Measurements from ENCODE around the gene ALKBH3. TPM values are rescaled to one million over a fixed set of nuclear protein-coding genes. Genes with fewer than 3 reads are reported as not detected.

The ALKBH3 gene
- total and polyA plus RNA-seq, 5 experiments from 2014 or later = 37.6 to 55.0 (median 44.9) TPM

GRCh38 chr11:43969543-43969942 is 88.9 kb downstream of the ALKBH3 start:
- no peak overlapping the region for H3K4me3 Mint-ChIP-seq
- DNase-seq = no peak
- H3K4me1 Mint-ChIP-seq = no peaks in the 10 kb centered on the region
- peaks cover under 1 to 16% (median 7%) of the 10 kb centered on the region in 9 donors for H3K9me3 Mint-ChIP-seq
- no peak overlapping the region for H3K27ac Mint-ChIP-seq
- H3K27me3 Mint-ChIP-seq = peaks cover 18 to 46% (median 25%) of the 10 kb centered on the region in 5 donors
- ATAC-seq = no peak
- peaks cover 0 to 5% (median 5%) of the 10 kb centered on the region in 3 donors for H3K36me3 Mint-ChIP-seq
- POLR2A ChIA-PET = no interaction called here

Other genes starting within 250 kb of the ALKBH3 start
- gene HSD17B12, start 200.1 kb upstream of the ALKBH3 start, total RNA-seq = 10 to 100 TPM; 23.3 to 23.5 TPM
- 10 to 100 TPM; 26.4 to 37.2 (median 31.7) TPM for gene HSD17B12, start 200.1 kb upstream of the ALKBH3 start, polyA plus RNA-seq
- gene C11orf96, start 61.8 kb downstream of the ALKBH3 start, total RNA-seq = not detected
- not detected for gene C11orf96, start 61.8 kb downstream of the ALKBH3 start, polyA plus RNA-seq
- gene ACCSL, start 167.2 kb downstream of the ALKBH3 start, total RNA-seq = not detected
- gene ACCSL, start 167.2 kb downstream of the ALKBH3 start, polyA plus RNA-seq = not detected
- 10 to 100 TPM; 25.9 to 27.8 TPM for gene ACCS, start 185.4 kb downstream of the ALKBH3 start, total RNA-seq
- gene ACCS, start 185.4 kb downstream of the ALKBH3 start, polyA plus RNA-seq = 1 to 10 TPM in 1 of 3 donors, under 1 TPM in 2; 0.79 to 1.2 (median 0.99) TPM
- gene EXT2, start 214.8 kb downstream of the ALKBH3 start, total RNA-seq = 10 to 100 TPM; 27.3 to 27.8 TPM
- gene EXT2, start 214.8 kb downstream of the ALKBH3 start, polyA plus RNA-seq = 10 to 100 TPM; 30.6 to 39.5 (median 37.6) TPM

Data from naive thymus-derived CD8-positive, alpha-beta T cell (primary cell).